Chondrocyte (in vitro differentiated cells): ENCODE data around the gene PGLYRP4. TPM values are rescaled to one million over a fixed set of nuclear protein-coding genes. Genes with fewer than 3 reads are reported as not detected.

Source experiments
- DNase-seq: peaks from one replicate; pipeline ENCODE4 v3.0.0; 2021; ENCODE audit warnings: mixed read lengths, low spot score
- H3K27ac Mint-ChIP-seq: one replicate; pipeline ENCODE4 v1.8.0; 2021; ENCODE audit warnings: mild to moderate bottlenecking, moderate library complexity, mixed read lengths; ENCODE audit not compliant: unreplicated experiment
- H3K27me3 Mint-ChIP-seq: 2 replicates; pipeline ENCODE4 v1.8.0; 2021; ENCODE audit warnings: low read depth, mixed read lengths
- H3K36me3 Mint-ChIP-seq: 2 replicates; pipeline ENCODE4 v1.8.0; 2021; ENCODE audit warnings: low read depth, mixed read lengths
- H3K4me1 Mint-ChIP-seq: 2 replicates; pipeline ENCODE4 v1.8.0; 2021; ENCODE audit warnings: low read depth, mild to moderate bottlenecking, mixed read lengths
- H3K4me3 Mint-ChIP-seq: one replicate; pipeline ENCODE4 v1.8.0; 2021; ENCODE audit warnings: mild to moderate bottlenecking, moderate library complexity, mixed read lengths; ENCODE audit not compliant: unreplicated experiment
- H3K9me3 Mint-ChIP-seq: 2 replicates; pipeline ENCODE4 v1.8.0; 2021; ENCODE audit warnings: low read depth, mixed read lengths
- CTCF ChIP-seq: fragments of 200-600 bp; sonication (generic); IDR thresholded peaks from 2 replicates; pipeline ENCODE4 v1.5.0; 2021; ENCODE audit warnings: antibody characterized with exemption, mild to moderate bottlenecking, moderate library complexity
- total RNA-seq: library from RNA; stranded (reverse); gene quantifications from 3 replicates; pipeline ENCODE4 v1.2.1, GENCODE V29; 2021

The PGLYRP4 gene
- total RNA-seq, 1 donor from 2014 or later: not detected

- Mint-ChIP-seq H3K4me1 (no peaks in the 10 kb centered on the region), H3K27me3 (peaks cover 40% of the 10 kb centered on the region)
Observed at GRCh38 chr1:153341431-153341934, 7.2 kb downstream of the PGLYRP4 start.

GRCh38 chr1:153340356-153340755, 8.3 kb downstream of the PGLYRP4 start:
- Mint-ChIP-seq H3K27me3 (peaks cover 33% of the 10 kb centered on the region), H3K9me3 (no peaks in the 10 kb centered on the region), H3K4me1 (no peaks in the 10 kb centered on the region), H3K36me3 (no peaks in the 10 kb centered on the region), H3K27ac (no peak overlapping the region), H3K4me3 (no peak overlapping the region)
- DNase-seq: no peak
- no peak for TF ChIP-seq CTCF

More at GRCh38 chr1:153341431-153341934, 7.2 kb downstream of the PGLYRP4 start:
- DNase-seq: no peak
- Mint-ChIP-seq H3K27ac (no peak overlapping the region), H3K36me3 (no peaks in the 10 kb centered on the region), H3K4me3 (no peak overlapping the region), H3K9me3 (no peaks in the 10 kb centered on the region)
- no peak for TF ChIP-seq CTCF

- no peak for DNase-seq
- Mint-ChIP-seq H3K27ac (no peak overlapping the region), H3K4me1 (no peaks in the 10 kb centered on the region), H3K36me3 (no peaks in the 10 kb centered on the region), H3K9me3 (no peaks in the 10 kb centered on the region), H3K27me3 (peaks cover 33% of the 10 kb centered on the region), H3K4me3 (no peak overlapping the region)
- TF ChIP-seq CTCF: no peak
Observed at GRCh38 chr1:153339802-153340201, 8.8 kb downstream of the PGLYRP4 start.

- Mint-ChIP-seq H3K9me3 (no peaks in the 10 kb centered on the region), H3K4me3 (no peak overlapping the region), H3K27ac (no peak overlapping the region), H3K4me1 (no peaks in the 10 kb centered on the region), H3K36me3 (no peaks in the 10 kb centered on the region), H3K27me3 (peaks cover 21% of the 10 kb centered on the region)
- no peak for TF ChIP-seq CTCF
- no peak for DNase-seq
Observed at GRCh38 chr1:153337980-153338853, 10.4 kb downstream of the PGLYRP4 start.

GRCh38 chr1:153336650-153337049, 12.0 kb downstream of the PGLYRP4 start:
- Mint-ChIP-seq H3K4me3 (no peak overlapping the region), H3K27me3 (peaks cover 10% of the 10 kb centered on the region), H3K4me1 (no peaks in the 10 kb centered on the region), H3K36me3 (no peaks in the 10 kb centered on the region), H3K27ac (no peak overlapping the region), H3K9me3 (peaks cover 12% of the 10 kb centered on the region)
- no peak for TF ChIP-seq CTCF
- DNase-seq: no peak
